Fibroblast of villous mesenchyme (primary cell): Measurements from ENCODE around the gene CAPRIN2. TPM values are rescaled to one million over a fixed set of nuclear protein-coding genes. Genes with fewer than 3 reads are reported as not detected.

Experiments used
- DNase-seq: peaks from one replicate; pipeline ENCODE4 v3.0.0-alpha.2; 2010; ENCODE audit warnings: low read depth
- H3K4me3 ChIP-seq: 2 replicates; pipeline ENCODE4 v1.5.1; 2011; ENCODE audit warnings: low read depth, mild to moderate bottlenecking, low read length
- CTCF ChIP-seq: IDR thresholded peaks from 2 replicates; pipeline ENCODE4 v1.5.1; 2012; ENCODE audit warnings: low read depth, mild to moderate bottlenecking, low read length; ENCODE audit not compliant: insufficient read depth
- total RNA-seq: library from RNA; depleted of rRNA; stranded (reverse); fragments of >200 nt; gene quantifications from 2 replicates; pipeline ENCODE4 v1.2.3, GENCODE V29; 2012

Gene CAPRIN2
- total RNA-seq, 1 donor: 19.4 TPM

- TF ChIP-seq CTCF: no peak
- peak; percentile 24 for DNase-seq
- no peak overlapping the region for H3K4me3 ChIP-seq
Measured at GRCh38 chr12:30687265-30687986, 67.3 kb downstream of the CAPRIN2 start.

GRCh38 chr12:30679241-30679640 is 75.5 kb downstream of the CAPRIN2 start:
- no peak for DNase-seq
- H3K4me3 ChIP-seq: no peak overlapping the region
- TF ChIP-seq CTCF: no peak

GRCh38 chr12:30678221-30678620 is 76.5 kb downstream of the CAPRIN2 start:
- TF ChIP-seq CTCF: no peak
- H3K4me3 ChIP-seq: no peak overlapping the region
- no peak for DNase-seq

GRCh38 chr12:30661210-30661609 is 93.5 kb downstream of the CAPRIN2 start:
- no peak for DNase-seq
- TF ChIP-seq CTCF: no peak
- no peak overlapping the region for H3K4me3 ChIP-seq

Other genes starting within 250 kb of the CAPRIN2 start
- gene IPO8, start 59.1 kb downstream of the CAPRIN2 start, total RNA-seq: 26.7 and 35.4 TPM in 2 replicates
- gene TSPAN11, start 171.8 kb upstream of the CAPRIN2 start, total RNA-seq: 0.32 and 0.43 TPM in 2 replicates